Karpas-422 (cell line): ENCODE measurements around the gene ZNF281. TPM values are rescaled to one million over a fixed set of nuclear protein-coding genes. Genes with fewer than 3 reads are reported as not detected.
"Not testable (repeated sequence)": the region's sequence is repeated elsewhere in the genome, so short reads cannot be mapped to it uniquely, and the experiment has no call there.

ENCODE experiments used
- DNase-seq: peaks from one replicate; pipeline ENCODE4 v3.0.0-alpha.2; 2015
- H2AFZ ChIP-seq: fragments of 200-600 bp; sonication (generic); 2 replicates; pipeline ENCODE4 v1.6.1; 2014; ENCODE audit warnings: antibody characterized with exemption, low read length, mixed read lengths
- H3K27ac ChIP-seq: fragments of 200-600 bp; sonication (generic); 2 replicates; pipeline ENCODE4 v1.5.1; 2014; ENCODE audit warnings: mild to moderate bottlenecking, low read length, moderate library complexity
- H3K27me3 ChIP-seq: fragments of 200-600 bp; sonication (generic); 2 replicates; pipeline ENCODE4 v1.6.1; 2014; ENCODE audit warnings: low read length, mixed read lengths
- H3K36me3 ChIP-seq: fragments of 200-600 bp; sonication (generic); 2 replicates; pipeline ENCODE4 v1.6.1; 2014; ENCODE audit warnings: low read length, mixed read lengths; ENCODE audit not compliant: insufficient read depth
- H3K4me1 ChIP-seq: fragments of 200-600 bp; sonication (generic); 2 replicates; pipeline ENCODE4 v1.6.1; 2014; ENCODE audit warnings: mild to moderate bottlenecking, low read length, mixed read lengths
- H3K4me2 ChIP-seq: fragments of 200-600 bp; sonication (generic); 2 replicates; pipeline ENCODE4 v1.6.1; 2014; ENCODE audit warnings: low read length, low read depth, mild to moderate bottlenecking; ENCODE audit not compliant: poor library complexity, severe bottlenecking
- H3K4me3 ChIP-seq: fragments of 200-600 bp; sonication (generic); 2 replicates; pipeline ENCODE4 v1.5.1; 2014; ENCODE audit warnings: mild to moderate bottlenecking, antibody characterized with exemption, low read length, mixed read lengths
- H3K79me2 ChIP-seq: fragments of 200-600 bp; sonication (generic); 2 replicates; pipeline ENCODE4 v1.6.1; 2014; ENCODE audit warnings: mild to moderate bottlenecking, low read length, mixed read lengths
- H3K9ac ChIP-seq: fragments of 200-600 bp; sonication (generic); 2 replicates; pipeline ENCODE4 v1.6.0; 2014; ENCODE audit warnings: low read length
- H3K9me2 ChIP-seq: fragments of 200-600 bp; sonication (generic), shearing (Covaris generic); replicated peaks from 2 replicates; pipeline ENCODE4 v1.6.0; 2014; ENCODE audit warnings: mild to moderate bottlenecking, low read length, moderate library complexity; ENCODE audit not compliant: insufficient read depth
- H3K9me3 ChIP-seq: fragments of 300-700, 200-600 bp; sonication (generic); 2 replicates; pipeline ENCODE4 v1.6.1; 2014; ENCODE audit warnings: low read length, mixed read lengths
- H4K20me1 ChIP-seq: fragments of 200-600 bp; sonication (generic); 2 replicates; pipeline ENCODE4 v1.6.1; 2014; ENCODE audit warnings: mild to moderate bottlenecking, antibody characterized with exemption, low read length, low read depth; ENCODE audit not compliant: insufficient read depth
- total RNA-seq: library from RNA; depleted of rRNA; stranded (reverse); fragments of >200 nt; shearing (Covaris generic); gene quantifications from 2 replicates; pipeline ENCODE4 v1.2.3, GENCODE V29; 2014; ENCODE audit warnings: low replicate concordance

Gene ZNF281
- total RNA-seq, 1 experiment from 2014 or later, result 31.1 TPM

- no peak for DNase-seq
- Histone ChIP-seq H3K4me1 (peaks cover 12% of the 10 kb centered on the region), H3K4me2 (no peak overlapping the region)
Measured at GRCh38 chr1:200445213-200445612, 35.4 kb upstream of the ZNF281 start.

GRCh38 chr1:200444478-200444877, 34.6 kb upstream of the ZNF281 start:
- Histone ChIP-seq H3K36me3 (no peaks in the 10 kb centered on the region), H4K20me1 (no peaks in the 10 kb centered on the region), H3K27ac (no peak overlapping the region), H3K9me2 (no peaks in the 10 kb centered on the region), H2AFZ (no peak overlapping the region), H3K4me3 (no peak overlapping the region), H3K9ac (no peak overlapping the region), H3K27me3 (no peaks in the 10 kb centered on the region), H3K9me3 (no peaks in the 10 kb centered on the region), H3K79me2 (no peaks in the 10 kb centered on the region), H3K4me1 (peaks cover 12% of the 10 kb centered on the region), H3K4me2 (no peak overlapping the region)
- DNase-seq, result no peak

More at GRCh38 chr1:200445213-200445612, 35.4 kb upstream of the ZNF281 start:
- Histone ChIP-seq H4K20me1 (no peaks in the 10 kb centered on the region), H3K79me2 (no peaks in the 10 kb centered on the region), H3K27me3 (no peaks in the 10 kb centered on the region), H3K9me2 (no peaks in the 10 kb centered on the region), H2AFZ (no peak overlapping the region), H3K4me3 (no peak overlapping the region), H3K27ac (no peak overlapping the region), H3K9ac (no peak overlapping the region), H3K9me3 (no peaks in the 10 kb centered on the region), H3K36me3 (no peaks in the 10 kb centered on the region)

- Histone ChIP-seq H3K27ac (no peak overlapping the region), H3K9ac (no peak overlapping the region), H3K4me1 (peaks cover 12% of the 10 kb centered on the region), H3K4me3 (no peak overlapping the region), H3K9me2 (no peaks in the 10 kb centered on the region), H4K20me1 (no peaks in the 10 kb centered on the region), H3K36me3 (no peaks in the 10 kb centered on the region), H3K9me3 (no peaks in the 10 kb centered on the region), H2AFZ (no peak overlapping the region), H3K79me2 (no peaks in the 10 kb centered on the region), H3K27me3 (no peaks in the 10 kb centered on the region), H3K4me2 (no peak overlapping the region)
- no peak for DNase-seq
Measured at GRCh38 chr1:200443860-200444259, 34.0 kb upstream of the ZNF281 start.

DNA sequence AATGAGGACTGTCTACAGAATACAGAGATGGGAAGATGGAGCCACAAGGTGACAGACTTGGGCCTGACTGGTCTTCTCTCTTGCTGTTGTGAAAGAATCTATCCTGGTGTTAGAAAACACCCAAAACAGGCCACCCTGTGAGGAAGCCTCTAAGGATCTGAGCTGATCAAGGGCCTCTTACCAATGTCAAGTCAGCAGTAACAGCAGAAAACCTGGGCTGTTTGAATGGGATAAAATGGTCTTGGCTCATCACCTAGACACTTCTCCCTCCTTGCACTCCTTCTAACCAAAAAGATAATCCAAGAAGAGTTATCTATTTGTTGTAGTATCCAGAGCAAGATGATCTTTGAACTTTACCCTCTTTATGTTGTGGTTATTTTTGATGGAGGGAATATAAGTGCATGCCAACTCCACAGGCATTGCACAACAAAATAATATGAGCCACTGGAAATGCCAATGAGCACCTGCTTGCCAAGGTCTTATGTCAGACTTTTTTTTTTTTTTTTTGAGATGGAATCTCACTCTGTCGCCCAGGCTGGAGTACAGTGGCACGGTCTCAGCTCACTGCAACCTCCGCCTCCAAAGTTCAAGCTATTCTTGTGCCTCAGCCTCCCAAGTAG, 32.8 kb upstream of the ZNF281 start:
- H3K4me2 ChIP-seq, result no peak overlapping the region
- H3K9ac ChIP-seq, result no peak overlapping the region
- peaks cover 16% of the 10 kb centered on the region for H3K4me1 ChIP-seq
- H3K9me2 ChIP-seq, result no peaks in the 10 kb centered on the region
- no peaks in the 10 kb centered on the region for H3K27me3 ChIP-seq
- no peaks in the 10 kb centered on the region for H3K9me3 ChIP-seq
- no peaks in the 10 kb centered on the region for H4K20me1 ChIP-seq
- no peaks in the 10 kb centered on the region for H3K36me3 ChIP-seq
- H3K79me2 ChIP-seq, result no peaks in the 10 kb centered on the region
- H2AFZ ChIP-seq, result no peak overlapping the region
- no peak overlapping the region for H3K27ac ChIP-seq
- no peak overlapping the region for H3K4me3 ChIP-seq
- no peak for DNase-seq

GRCh38 chr1:200442023-200442422, 32.2 kb upstream of the ZNF281 start:
- DNase-seq, result no peak
- Histone ChIP-seq H3K9me2 (no peaks in the 10 kb centered on the region), H3K27ac (no peak overlapping the region), H3K4me1 (peaks cover 21% of the 10 kb centered on the region), H3K79me2 (no peaks in the 10 kb centered on the region), H3K27me3 (no peaks in the 10 kb centered on the region), H4K20me1 (no peaks in the 10 kb centered on the region), H3K4me2 (no peak overlapping the region), H3K9me3 (no peaks in the 10 kb centered on the region), H2AFZ (no peak overlapping the region), H3K4me3 (no peak overlapping the region), H3K36me3 (no peaks in the 10 kb centered on the region), H3K9ac (no peak overlapping the region)

DNA sequence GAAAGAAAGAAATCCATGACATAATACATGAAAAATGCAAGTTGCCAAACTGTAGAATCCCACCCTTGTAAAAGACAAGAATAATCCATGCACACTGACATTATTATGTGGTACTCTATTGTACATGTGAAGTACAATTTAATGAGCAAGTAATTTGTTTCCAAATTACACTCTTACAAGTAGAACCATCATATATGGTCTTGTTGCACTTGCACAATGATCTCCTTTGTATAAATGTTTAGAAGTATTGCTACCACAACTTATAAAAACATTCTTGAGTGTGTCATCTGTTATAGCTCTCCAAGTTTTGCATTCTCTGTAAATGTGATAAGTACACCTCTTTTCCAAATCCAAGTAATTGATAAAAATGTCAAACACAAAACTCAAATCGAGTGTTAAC, 29.1 kb upstream of the ZNF281 start:
- no peak overlapping the region for H3K9ac ChIP-seq
- DNase-seq, result no peak
- no peaks in the 10 kb centered on the region for H3K27me3 ChIP-seq
- H3K4me1 ChIP-seq, result peaks cover 21% of the 10 kb centered on the region
- H4K20me1 ChIP-seq, result no peaks in the 10 kb centered on the region
- H3K4me2 ChIP-seq, result no peak overlapping the region
- no peak overlapping the region for H3K4me3 ChIP-seq
- H3K79me2 ChIP-seq, result no peaks in the 10 kb centered on the region
- no peak overlapping the region for H2AFZ ChIP-seq
- H3K9me2 ChIP-seq, result no peaks in the 10 kb centered on the region
- H3K27ac ChIP-seq, result no peak overlapping the region
- H3K36me3 ChIP-seq, result no peaks in the 10 kb centered on the region
- no peaks in the 10 kb centered on the region for H3K9me3 ChIP-seq

- not testable (repeated sequence) for H3K79me2 ChIP-seq, H3K27me3 ChIP-seq, H3K36me3 ChIP-seq, H4K20me1 ChIP-seq, H3K27ac ChIP-seq, H3K9me2 ChIP-seq, H3K4me3 ChIP-seq, H2AFZ ChIP-seq, H3K9me3 ChIP-seq, H3K4me2 ChIP-seq, H3K9ac ChIP-seq, DNase-seq
- H3K4me1 ChIP-seq, result peaks cover 21% of the 10 kb centered on the region
Measured at GRCh38 chr1:200438413-200438812, 28.6 kb upstream of the ZNF281 start.

DNA sequence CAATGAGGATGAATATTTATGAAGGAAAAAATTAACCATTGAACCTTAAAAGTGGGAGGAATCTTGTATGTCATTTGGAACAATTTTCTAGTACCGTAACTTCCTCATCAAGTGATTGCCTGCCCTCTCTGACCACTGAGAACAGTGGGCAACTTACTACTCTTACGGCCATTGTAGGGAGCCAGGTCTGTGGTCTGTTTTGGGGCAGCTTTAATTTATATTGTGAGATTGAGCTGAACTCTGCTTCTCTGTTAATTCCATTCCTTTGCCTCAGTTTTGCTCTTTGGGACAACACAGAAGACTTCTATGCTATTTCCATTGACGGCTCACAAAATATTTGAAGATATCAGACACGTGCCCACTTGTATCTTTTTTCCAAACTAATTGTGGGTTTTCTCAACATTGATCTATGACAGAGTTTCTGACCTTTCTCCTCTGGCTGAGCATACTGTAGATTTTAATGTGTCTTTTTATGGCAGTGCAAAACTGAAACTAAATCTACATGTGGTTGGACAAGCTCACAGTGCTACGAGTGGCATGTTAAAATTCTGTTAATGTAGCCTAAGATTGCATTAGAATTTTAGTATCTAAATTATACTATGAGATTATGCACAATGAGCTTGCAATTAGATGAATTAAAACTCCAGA, 27.8 kb upstream of the ZNF281 start:
- no peaks in the 10 kb centered on the region for H3K27me3 ChIP-seq
- H3K4me2 ChIP-seq, result peak overlapping the region; percentile 74
- H2AFZ ChIP-seq, result peak overlapping the region; percentile 98
- H3K79me2 ChIP-seq, result no peaks in the 10 kb centered on the region
- no peaks in the 10 kb centered on the region for H3K36me3 ChIP-seq
- no peaks in the 10 kb centered on the region for H3K9me2 ChIP-seq
- no peaks in the 10 kb centered on the region for H4K20me1 ChIP-seq
- DNase-seq, result no peak
- peak overlapping the region; percentile 52 for H3K9ac ChIP-seq
- no peaks in the 10 kb centered on the region for H3K9me3 ChIP-seq
- H3K4me3 ChIP-seq, result peak overlapping the region; percentile 53
- H3K4me1 ChIP-seq, result peaks cover 21% of the 10 kb centered on the region
- no peak overlapping the region for H3K27ac ChIP-seq
